Activated T-cell treated with anti-CD3 and anti-CD28 coated beads, Interleukin-2, amount 50 U/mL, for 72 hours (primary cell): ENCODE measurements around the gene BDKRB2. TPM values are rescaled to one million over a fixed set of nuclear protein-coding genes. Genes with fewer than 3 reads are reported as not detected.
"Not testable (repeated sequence)": the region's sequence is repeated elsewhere in the genome, so short reads cannot be mapped to it uniquely, and the experiment has no call there.

ENCODE experiments used
- ATAC-seq, 2 donors: fragments of 150-1000 bp; cut with Tn5 transposase; replicated peaks in 1 of 2; 2 replicates each; pipeline ENCODE4 v1.10.0; 2021; ENCODE audit warnings: moderate library complexity in 2 of 2, mild to moderate bottlenecking in 1 of 2
- DNase-seq, 2 donors: peaks; one replicate each; pipeline ENCODE4 v3.0.0; 2021 to 2022; ENCODE audit warnings: mixed read lengths in 1 of 2
- H3K27ac Mint-ChIP-seq: one replicate; pipeline ENCODE4 v1.8.0; 2022; ENCODE audit warnings: mild to moderate bottlenecking, moderate library complexity, mixed read lengths
- H3K27me3 Mint-ChIP-seq: one replicate; pipeline ENCODE4 v1.8.0; 2022; ENCODE audit warnings: low read depth, mixed read lengths
- H3K36me3 Mint-ChIP-seq, 2 donors: one replicate each; pipeline ENCODE4 v1.8.0; 2022; ENCODE audit warnings: mixed read lengths in 2 of 2, mild to moderate bottlenecking in 1 of 2; ENCODE audit not compliant: insufficient read depth in 2 of 2
- H3K4me1 Mint-ChIP-seq: one replicate; pipeline ENCODE4 v1.8.0; 2022; ENCODE audit warnings: low read depth, mixed read lengths
- H3K4me3 Mint-ChIP-seq, 2 donors: one replicate each; pipeline ENCODE4 v1.8.0; 2022; ENCODE audit warnings: mild to moderate bottlenecking in 2 of 2, mixed read lengths in 2 of 2, moderate library complexity in 2 of 2
- H3K9me3 Mint-ChIP-seq, 2 donors: one replicate each; pipeline ENCODE4 v1.8.0; 2022; ENCODE audit warnings: mixed read lengths in 2 of 2
- total RNA-seq, 2 donors: library from RNA; stranded (reverse); gene quantifications; one replicate each; pipeline ENCODE4 v1.2.3, GENCODE V29; 2022

BDKRB2 gene
- total RNA-seq, 2 donors from 2014 or later: not detected

- no peak for ATAC-seq
- Mint-ChIP-seq H3K36me3 (no peaks in the 10 kb centered on the region), H3K27me3 (no peaks in the 10 kb centered on the region), H3K9me3 (no peaks in the 10 kb centered on the region), H3K27ac (no peak overlapping the region), H3K4me3 (no peak overlapping the region), H3K4me1 (no peaks in the 10 kb centered on the region)
- no peak for DNase-seq
Observed at GRCh38 chr14:96229315-96229714, 24.7 kb downstream of the BDKRB2 start.

- Mint-ChIP-seq H3K36me3 (no peaks in the 10 kb centered on the region), H3K9me3 (no peaks in the 10 kb centered on the region), H3K27ac (no peak overlapping the region), H3K27me3 (no peaks in the 10 kb centered on the region), H3K4me3 (no peak overlapping the region), H3K4me1 (no peaks in the 10 kb centered on the region)
- no peak for ATAC-seq
- DNase-seq: no peak
Observed at GRCh38 chr14:96231056-96231455, 26.4 kb downstream of the BDKRB2 start.

- no peaks in the 10 kb centered on the region for H3K9me3 Mint-ChIP-seq
- H3K27me3 Mint-ChIP-seq: no peaks in the 10 kb centered on the region
- no peak overlapping the region for H3K4me3 Mint-ChIP-seq
- no peaks in the 10 kb centered on the region for H3K4me1 Mint-ChIP-seq
- no peak for ATAC-seq
- DNase-seq: no peak
- H3K36me3 Mint-ChIP-seq: no peaks in the 10 kb centered on the region
- H3K27ac Mint-ChIP-seq: no peak overlapping the region
Observed at GRCh38 chr14:96231526-96232130, 27.0 kb downstream of the BDKRB2 start.

- H3K36me3 Mint-ChIP-seq: no peaks in the 10 kb centered on the region
- H3K9me3 Mint-ChIP-seq: no peaks in the 10 kb centered on the region
- H3K4me3 Mint-ChIP-seq: no peak overlapping the region
- ATAC-seq (no peak), DNase-seq (no peak)
- H3K4me1 Mint-ChIP-seq: no peaks in the 10 kb centered on the region
- H3K27me3 Mint-ChIP-seq: no peaks in the 10 kb centered on the region
- no peak overlapping the region for H3K27ac Mint-ChIP-seq
Observed at GRCh38 chr14:96232506-96232905, 27.9 kb downstream of the BDKRB2 start.

GRCh38 chr14:96233661-96234060 lies 29.0 kb downstream of the BDKRB2 start:
- DNase-seq (no peak), ATAC-seq (no peak)
- Mint-ChIP-seq H3K4me1 (no peaks in the 10 kb centered on the region), H3K4me3 (no peak overlapping the region), H3K9me3 (no peaks in the 10 kb centered on the region), H3K27me3 (no peaks in the 10 kb centered on the region), H3K36me3 (no peaks in the 10 kb centered on the region), H3K27ac (no peak overlapping the region)

- ATAC-seq: no peak
- Mint-ChIP-seq H3K9me3 (no peaks in the 10 kb centered on the region), H3K27ac (no peak overlapping the region), H3K27me3 (no peaks in the 10 kb centered on the region), H3K36me3 (no peaks in the 10 kb centered on the region), H3K4me3 (no peak overlapping the region), H3K4me1 (no peaks in the 10 kb centered on the region)
- no peak for DNase-seq
Observed at GRCh38 chr14:96235426-96235825, 30.8 kb downstream of the BDKRB2 start.

- H3K27me3 Mint-ChIP-seq: no peaks in the 10 kb centered on the region
- H3K36me3 Mint-ChIP-seq: no peaks in the 10 kb centered on the region
- H3K27ac Mint-ChIP-seq: no peak overlapping the region
- DNase-seq: no peak
- no peaks in the 10 kb centered on the region for H3K9me3 Mint-ChIP-seq
- no peaks in the 10 kb centered on the region for H3K4me1 Mint-ChIP-seq
- ATAC-seq: no peak
- H3K4me3 Mint-ChIP-seq: no peak overlapping the region
Observed at GRCh38 chr14:96237641-96238040, 33.0 kb downstream of the BDKRB2 start.

GRCh38 chr14:96238676-96239265 lies 34.1 kb downstream of the BDKRB2 start:
- H3K9me3 Mint-ChIP-seq: no peaks in the 10 kb centered on the region
- no peak for DNase-seq
- no peak overlapping the region for H3K4me3 Mint-ChIP-seq
- H3K36me3 Mint-ChIP-seq: no peaks in the 10 kb centered on the region
- H3K4me1 Mint-ChIP-seq: no peaks in the 10 kb centered on the region
- H3K27ac Mint-ChIP-seq: no peak overlapping the region
- no peak for ATAC-seq
- no peaks in the 10 kb centered on the region for H3K27me3 Mint-ChIP-seq

- DNase-seq: no peak
- no peak overlapping the region for H3K4me3 Mint-ChIP-seq
- no peaks in the 10 kb centered on the region for H3K36me3 Mint-ChIP-seq
- no peak overlapping the region for H3K27ac Mint-ChIP-seq
- no peaks in the 10 kb centered on the region for H3K27me3 Mint-ChIP-seq
- no peak for ATAC-seq
- no peaks in the 10 kb centered on the region for H3K4me1 Mint-ChIP-seq
- no peaks in the 10 kb centered on the region for H3K9me3 Mint-ChIP-seq
Observed at GRCh38 chr14:96239711-96240141, 35.1 kb downstream of the BDKRB2 start.

GRCh38 chr14:96240641-96241040 lies 36.0 kb downstream of the BDKRB2 start:
- DNase-seq (no peak), ATAC-seq (no peak)
- Mint-ChIP-seq H3K4me1 (no peaks in the 10 kb centered on the region), H3K27ac (no peak overlapping the region), H3K36me3 (no peaks in the 10 kb centered on the region), H3K27me3 (no peaks in the 10 kb centered on the region), H3K9me3 (no peaks in the 10 kb centered on the region), H3K4me3 (no peak overlapping the region)

GRCh38 chr14:96242126-96242525 lies 37.5 kb downstream of the BDKRB2 start:
- ATAC-seq: no peak
- Mint-ChIP-seq H3K4me3 (no peak overlapping the region), H3K27me3 (no peaks in the 10 kb centered on the region), H3K9me3 (no peaks in the 10 kb centered on the region), H3K4me1 (no peaks in the 10 kb centered on the region), H3K27ac (no peak overlapping the region), H3K36me3 (no peaks in the 10 kb centered on the region)
- no peak for DNase-seq

GRCh38 chr14:96243785-96244184 lies 39.1 kb downstream of the BDKRB2 start:
- ATAC-seq: no peak
- Mint-ChIP-seq H3K4me1 (no peaks in the 10 kb centered on the region), H3K36me3 (no peaks in the 10 kb centered on the region), H3K27ac (no peak overlapping the region), H3K9me3 (no peaks in the 10 kb centered on the region), H3K4me3 (no peak overlapping the region), H3K27me3 (no peaks in the 10 kb centered on the region)
- no peak for DNase-seq

GRCh38 chr14:96245074-96245473 lies 40.4 kb downstream of the BDKRB2 start:
- H3K27ac Mint-ChIP-seq, DNase-seq, H3K36me3 Mint-ChIP-seq, H3K4me1 Mint-ChIP-seq, H3K4me3 Mint-ChIP-seq, ATAC-seq, H3K9me3 Mint-ChIP-seq, H3K27me3 Mint-ChIP-seq: not testable (repeated sequence)
